ENCODE results near the gene NMD3.
"Not testable (repeated sequence)": the region's sequence is repeated elsewhere in the genome, so short reads cannot be mapped to it uniquely, and the experiment has no call there.

NMD3 gene
- 50.2 to 51.5 reads per million in 2 donors for total RNA-seq

DNA sequence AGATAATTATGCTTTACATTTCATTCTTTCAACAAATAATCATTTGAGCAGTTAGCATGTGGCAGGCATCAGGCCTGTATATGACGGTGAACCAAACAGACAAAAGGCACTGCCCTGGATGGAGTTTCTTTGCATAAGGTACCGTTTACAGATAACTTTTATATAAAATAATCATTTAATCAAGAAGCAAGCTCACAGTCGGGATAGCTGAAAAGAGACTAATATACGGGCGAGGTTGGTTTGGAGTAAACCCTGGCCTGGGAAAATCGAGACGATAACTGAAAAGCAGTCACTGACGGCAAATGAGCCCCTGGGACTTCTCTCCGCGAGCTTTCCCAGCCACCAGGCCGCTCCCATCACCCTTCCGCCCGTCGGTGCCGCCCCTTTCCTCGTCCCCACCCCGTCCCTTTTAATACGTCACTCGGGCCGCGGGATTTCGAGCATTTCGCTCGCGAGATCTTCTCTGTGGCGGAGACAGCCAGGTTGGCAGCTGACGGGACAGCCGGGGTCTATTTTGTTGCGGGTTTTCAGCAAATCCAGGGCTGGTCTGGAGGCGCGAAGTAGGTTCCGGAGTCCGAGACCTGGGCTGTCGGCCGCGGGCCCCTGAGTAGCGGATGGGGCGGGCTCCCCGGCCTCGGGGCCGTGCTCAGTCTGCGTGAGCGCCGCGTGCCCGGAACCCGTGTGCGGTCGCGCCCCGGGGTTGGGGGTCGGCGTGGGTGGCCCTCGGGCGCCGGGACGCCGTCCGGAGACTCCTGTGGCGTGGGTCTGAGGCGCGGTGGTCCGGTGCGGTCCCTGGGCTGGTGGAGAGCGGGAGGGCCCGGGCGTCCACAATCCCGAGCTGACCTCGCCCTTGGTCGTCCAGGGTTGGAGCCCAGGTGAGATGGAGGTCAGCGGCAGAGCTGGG, at the start of gene NMD3:
Gene NMD3, plus strand, starts transcription at position 462 of the 904 bp plus-strand sequence. CDS start 703 bp downstream, outside the sequence.
- peak; percentile 57 for DNase-seq

DNA sequence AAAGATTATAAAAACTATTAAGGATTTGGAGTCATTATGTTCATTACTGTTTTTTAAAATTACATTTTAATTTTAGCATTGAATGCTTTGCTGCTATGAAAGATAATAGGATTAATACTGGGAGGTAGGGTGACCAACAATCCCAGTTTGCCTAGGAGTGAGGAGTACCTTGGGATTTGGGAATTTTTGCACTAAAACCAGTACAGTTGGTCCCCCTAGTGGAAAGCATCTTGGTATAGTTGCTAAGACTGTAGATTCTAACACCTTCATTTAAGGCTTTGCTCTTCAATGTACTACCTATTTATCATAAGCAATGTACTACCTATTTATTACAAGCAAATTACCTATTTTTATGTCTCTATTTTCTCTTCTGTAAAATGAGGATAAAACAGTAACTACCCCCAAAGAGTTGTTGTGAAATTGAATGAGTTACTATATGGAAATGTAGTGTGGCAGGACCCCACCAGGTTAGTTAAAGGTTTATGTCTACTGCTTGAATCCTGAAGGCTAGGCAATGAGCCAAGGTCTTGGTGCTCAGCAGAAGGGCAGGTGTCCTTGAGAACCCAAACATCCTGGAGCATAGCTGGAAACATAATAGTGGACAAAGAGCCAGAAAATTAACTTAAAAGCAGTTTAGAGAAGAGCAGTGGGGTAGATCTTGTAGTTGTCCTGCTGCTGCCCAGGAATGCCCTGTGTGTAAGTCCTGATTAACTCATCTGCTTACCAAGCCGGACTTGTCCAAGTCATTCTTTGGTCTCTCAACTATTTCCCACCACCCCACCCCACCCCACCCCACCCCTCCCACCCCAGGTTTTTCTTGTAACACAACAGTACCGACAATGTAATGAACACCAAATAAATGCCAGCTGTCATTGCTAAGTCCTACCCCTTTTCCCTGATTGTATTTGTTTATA, 49.2 kb upstream of the NMD3 start:
- no peak for DNase-seq

DNA sequence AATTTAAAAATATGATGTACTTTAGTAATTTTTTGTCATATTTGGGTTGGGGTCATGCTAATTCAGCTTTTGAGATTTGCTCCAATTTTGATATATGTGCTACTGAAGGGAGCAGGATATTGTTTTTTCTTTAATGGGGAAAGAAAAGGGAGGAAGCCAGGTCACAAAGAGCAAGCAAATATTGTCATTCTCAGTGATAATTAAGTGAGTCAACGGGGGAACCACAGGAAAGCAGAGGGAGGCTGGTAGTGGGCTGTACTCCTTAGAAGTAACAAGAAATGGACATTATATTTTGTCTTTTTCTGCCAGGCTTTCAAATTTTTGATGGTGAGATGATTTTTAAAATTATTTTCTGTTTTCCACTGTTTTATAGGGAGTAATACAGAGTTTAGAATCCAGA, 45.6 kb upstream of the NMD3 start:
- DNase-seq, result no peak

- DNase-seq, result no peak
Observed at GRCh38 chr3:161177991-161178390, 43.1 kb upstream of the NMD3 start.

DNA sequence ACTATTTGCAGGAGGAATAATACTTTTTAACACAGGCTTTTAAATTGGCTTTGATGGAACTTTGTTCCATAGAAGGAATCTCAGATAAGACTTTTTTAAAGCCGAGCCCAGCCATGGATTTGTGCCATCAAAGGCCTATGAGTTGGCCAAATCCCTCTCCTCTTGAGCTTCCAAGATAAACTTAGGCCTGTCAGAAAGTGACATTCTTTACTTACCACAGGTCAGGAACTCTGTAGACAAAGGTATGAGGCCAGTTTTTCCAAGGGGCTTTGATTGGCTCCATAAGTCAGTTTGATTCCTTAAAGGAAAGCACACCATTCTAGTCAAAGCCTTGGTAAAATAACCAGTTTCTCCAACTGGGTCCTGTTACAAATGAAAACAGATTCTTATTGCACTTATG, 39.7 kb upstream of the NMD3 start:
- not testable (repeated sequence) for DNase-seq

GRCh38 chr3:161187046-161187445, 34.1 kb upstream of the NMD3 start:
- DNase-seq, result no peak

DNA sequence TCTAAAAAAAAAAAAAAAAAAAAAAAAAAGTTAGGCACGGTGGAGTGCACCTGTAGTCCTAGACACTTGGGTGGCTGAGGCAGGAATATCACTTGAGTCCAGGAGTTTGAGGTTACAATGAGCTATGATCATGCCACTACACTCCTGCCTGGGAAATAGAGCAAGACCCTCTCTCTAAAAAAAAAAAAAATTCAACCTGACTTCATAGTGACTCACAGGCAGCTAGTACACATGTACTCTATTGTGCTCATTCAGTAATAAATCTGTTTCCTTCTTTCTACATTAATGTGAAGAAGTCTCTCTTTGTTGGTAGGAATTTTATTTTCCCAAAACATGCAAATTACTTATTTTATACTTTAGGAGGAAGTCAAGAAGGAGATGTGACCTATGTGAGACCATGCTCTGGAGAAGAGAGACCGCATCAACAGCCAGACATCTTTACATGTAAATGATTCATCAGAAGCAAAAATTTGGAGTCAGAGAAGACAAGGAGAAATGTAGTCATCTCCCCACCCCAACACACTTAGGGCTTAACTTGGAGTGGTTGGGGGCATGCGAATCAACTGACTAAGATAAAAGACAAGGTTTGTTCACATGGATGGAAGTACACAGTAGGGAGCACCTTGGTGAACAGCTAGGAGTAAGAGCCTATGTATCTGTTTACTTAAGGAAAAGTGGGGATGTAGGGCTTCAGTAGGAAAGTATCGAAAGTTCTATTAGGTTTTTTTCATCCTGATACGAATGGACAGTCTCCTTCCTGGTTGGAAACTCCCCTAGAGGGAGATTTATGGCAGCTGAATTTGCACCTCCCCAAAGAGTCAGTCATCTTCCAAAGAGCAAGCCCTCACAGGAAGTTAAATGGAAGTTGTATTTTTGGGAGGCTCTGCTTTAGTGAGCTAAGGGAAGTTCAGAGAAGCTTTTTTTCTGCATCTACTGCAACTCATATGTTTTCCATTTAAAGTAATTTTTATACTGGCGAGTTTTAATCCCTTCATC, 23.0 kb upstream of the NMD3 start:
- no peak for DNase-seq

DNA sequence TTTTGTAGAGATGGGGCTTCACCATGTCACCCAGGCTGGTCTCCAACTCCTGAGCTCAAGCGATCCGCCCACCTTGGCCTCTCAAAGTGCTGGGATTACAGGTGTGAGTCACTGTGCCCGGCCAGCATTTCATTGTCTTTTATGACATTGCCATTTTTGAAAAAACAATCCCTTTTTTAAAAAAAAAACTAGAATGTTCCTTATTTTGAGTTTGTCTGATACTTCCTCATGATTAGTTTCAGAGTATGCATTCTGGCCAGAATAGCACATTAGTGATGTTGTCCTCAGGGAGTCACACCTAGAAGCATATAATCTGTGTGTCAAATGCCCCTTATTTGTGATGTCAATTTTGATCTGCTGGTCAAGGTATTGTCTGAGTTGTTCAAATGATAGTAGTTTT, 21.2 kb upstream of the NMD3 start:
- no peak for DNase-seq

DNA sequence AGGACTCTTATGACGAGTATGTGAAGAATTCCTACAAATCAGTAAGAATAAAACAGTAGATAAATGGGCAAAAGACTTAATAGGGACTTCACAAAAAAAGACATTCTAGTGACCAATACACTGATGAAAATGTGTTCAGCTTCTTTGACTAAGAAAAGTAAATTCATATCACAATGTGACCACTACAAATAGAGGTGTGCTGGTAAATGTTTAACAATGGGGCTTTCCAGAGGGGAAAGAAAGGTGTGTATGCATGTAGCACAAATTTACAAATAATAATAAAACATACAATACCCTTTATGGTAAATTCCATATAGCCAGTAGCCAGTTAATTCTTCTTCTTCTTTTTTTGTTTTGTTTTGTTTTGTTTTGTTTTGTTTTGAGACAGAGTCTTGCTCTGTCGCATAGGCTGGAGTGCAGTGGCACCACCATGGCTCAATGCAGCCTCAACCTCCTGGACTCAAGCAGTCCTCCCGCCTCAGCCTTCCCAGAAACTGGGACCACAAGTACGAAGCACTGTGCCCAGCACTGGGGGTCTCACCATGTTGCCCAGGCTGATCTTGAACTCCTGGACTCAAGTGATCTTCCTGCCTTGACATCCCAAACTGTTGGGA, 17.5 kb upstream of the NMD3 start:
- DNase-seq, result no peak

DNA sequence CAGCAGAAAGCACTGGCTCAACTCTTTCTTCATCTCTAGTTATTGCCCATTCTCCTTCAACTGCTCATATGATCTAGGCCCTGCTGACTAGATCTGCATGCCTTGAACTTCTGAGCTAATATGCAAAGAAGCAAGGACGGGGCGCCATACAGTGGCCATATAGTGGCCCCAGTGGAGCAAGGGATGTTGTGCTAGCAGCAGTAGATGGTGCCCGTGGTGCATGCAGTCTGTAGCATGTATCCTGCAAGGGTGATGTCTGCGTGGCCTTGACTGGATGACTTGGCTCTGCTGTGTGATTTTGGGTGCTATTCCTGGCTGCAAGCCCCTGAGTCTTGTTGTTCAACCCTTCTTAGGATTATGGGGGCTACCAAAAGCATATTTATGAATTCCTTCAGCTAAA, 12.2 kb upstream of the NMD3 start:
- DNase-seq, result no peak

- DNase-seq, result no peak
Observed at GRCh38 chr3:161212171-161212771, 8.8 kb upstream of the NMD3 start.

GRCh38 chr3:161212906-161213305, 8.2 kb upstream of the NMD3 start:
- DNase-seq, result no peak

GRCh38 chr3:161213644-161214043, 7.5 kb upstream of the NMD3 start:
- no peak for DNase-seq

DNA sequence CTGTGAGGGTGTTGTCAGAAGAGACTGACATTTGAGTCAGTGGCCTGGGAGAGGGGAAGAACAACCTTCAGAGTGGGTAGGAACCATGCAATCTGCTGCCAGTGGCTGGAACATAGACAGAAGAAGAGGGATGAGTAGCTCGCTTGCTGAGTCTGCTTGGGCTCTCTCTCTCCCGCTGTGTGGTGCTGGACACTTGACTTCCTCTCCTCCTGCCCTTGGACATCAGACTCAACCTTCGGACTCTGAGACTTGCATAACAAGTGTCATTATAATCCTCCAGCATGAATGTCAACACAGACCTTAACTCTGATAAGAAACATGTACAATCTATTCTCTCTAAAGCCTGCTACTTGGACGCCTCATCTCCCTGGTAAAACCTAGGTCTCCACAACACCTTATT, 5.9 kb upstream of the NMD3 start:
- no peak for DNase-seq

DNA sequence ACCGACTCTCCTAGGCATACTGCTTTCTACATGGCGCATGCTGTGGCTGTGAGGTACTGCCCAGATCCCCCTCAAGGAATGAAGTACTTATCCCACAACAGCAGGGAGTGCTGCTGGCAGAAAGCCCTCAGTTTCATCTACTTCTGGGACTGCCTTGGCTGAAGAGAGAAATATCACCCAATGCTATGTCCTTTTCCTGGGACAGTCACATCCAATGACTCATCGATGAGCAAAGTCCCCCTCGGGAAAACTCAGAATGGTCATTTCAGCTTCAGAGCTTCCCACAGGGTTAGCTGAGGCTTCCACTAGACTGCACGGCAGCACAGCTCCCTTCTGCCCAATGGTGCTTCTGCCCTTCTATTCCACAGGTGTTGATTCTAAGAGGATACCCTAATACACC, 3.6 kb upstream of the NMD3 start:
- no peak for DNase-seq

GRCh38 chr3:161219495-161219894, 1.6 kb upstream of the NMD3 start:
- DNase-seq, result no peak

GRCh38 chr3:161221806-161222600, 892 bp downstream of the NMD3 start:
- no peak for DNase-seq

DNA sequence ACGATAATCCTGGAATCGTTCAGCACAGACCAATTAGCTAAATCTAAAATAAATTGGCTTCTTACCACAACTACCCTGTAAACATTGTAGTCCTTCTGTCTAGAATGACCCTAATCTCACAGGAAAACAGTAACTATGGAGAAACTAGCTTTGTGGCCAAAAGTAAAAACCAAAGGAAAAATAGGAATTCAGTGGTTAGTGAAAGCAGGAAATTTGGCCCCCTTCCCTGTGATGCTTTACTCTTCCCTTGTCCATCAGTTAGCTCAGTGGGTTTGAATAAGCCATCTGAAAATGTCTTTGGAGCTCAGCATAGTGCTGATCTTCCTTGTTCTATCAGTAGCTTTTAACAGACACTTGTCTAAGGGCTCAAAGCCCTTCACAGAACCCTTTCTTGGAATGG, 1.6 kb downstream of the NMD3 start:
- no peak for DNase-seq

GRCh38 chr3:161224786-161225185, 3.7 kb downstream of the NMD3 start:
- no peak for DNase-seq

DNA sequence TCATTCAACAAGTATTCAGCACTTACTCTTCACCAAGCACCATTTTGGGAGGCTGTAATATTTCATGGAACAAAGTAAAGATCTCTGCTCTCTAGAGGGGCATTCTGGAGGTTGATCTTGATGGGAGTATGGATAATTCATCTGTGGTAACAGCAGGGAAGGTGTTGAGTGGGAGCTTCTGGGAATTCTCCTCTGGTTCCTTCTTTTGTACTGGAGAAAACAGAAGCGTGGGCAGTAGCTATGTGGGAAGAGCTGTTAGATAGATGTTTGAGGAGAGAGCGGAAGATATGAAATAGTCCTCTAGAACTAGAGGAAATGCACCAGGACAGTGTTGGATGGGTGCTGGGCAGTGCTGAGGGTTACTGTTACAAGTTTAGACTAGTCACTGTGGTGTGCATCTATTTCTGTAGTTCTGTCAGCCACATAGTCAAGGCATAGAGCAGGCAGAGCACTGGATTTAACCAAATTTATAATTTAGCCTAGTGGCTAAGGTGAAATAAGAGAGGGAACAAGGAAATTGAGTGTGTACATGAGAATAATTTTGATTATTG, 9.6 kb downstream of the NMD3 start:
- DNase-seq, result no peak
